ENCODE measurements around the gene NDUFS2.
A peak's percentile ranks its signal among the peaks of the same experiment; 100 is the strongest.

The NDUFS2 gene

GRCh38 chr1:161201836-161202712 is at the start of gene NDUFS2:
Gene NDUFS2, plus strand, starts transcription at chr1:161202367. Its CDS starts 19 bp downstream, at chr1:161202386.
- DNase-seq: peak; percentile 85

DNA sequence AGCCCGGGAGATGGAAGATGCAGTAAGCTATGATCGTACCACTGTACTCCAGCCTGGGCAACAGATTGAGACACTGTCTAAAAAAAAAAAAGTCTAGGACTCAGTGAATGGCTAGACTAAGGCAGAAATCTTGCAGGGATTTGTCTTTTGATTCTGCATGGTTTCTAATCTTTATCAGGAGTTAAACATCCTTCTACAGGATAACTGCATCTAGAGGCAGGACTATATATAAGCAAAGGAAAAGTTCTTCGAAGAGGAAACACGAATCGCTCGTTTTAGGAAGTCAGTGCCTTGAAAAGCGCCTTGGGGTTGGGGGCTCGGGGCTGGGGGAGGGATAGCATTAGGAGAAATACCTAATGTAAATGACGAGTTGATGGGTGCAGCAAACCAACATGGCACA is 49.0 kb upstream of the NDUFS2 start:
- DNase-seq: no peak

GRCh38 chr1:161153682-161154337 is 48.4 kb upstream of the NDUFS2 start, which contains the start of gene UFC1:
Gene UFC1, plus strand, starts transcription at chr1:161153978. Its CDS starts 20 bp downstream, at chr1:161153998.
- peak; percentile 66 for DNase-seq

- DNase-seq: no peak
Observed at GRCh38 chr1:161157867-161158266, 44.3 kb upstream of the NDUFS2 start.

DNA sequence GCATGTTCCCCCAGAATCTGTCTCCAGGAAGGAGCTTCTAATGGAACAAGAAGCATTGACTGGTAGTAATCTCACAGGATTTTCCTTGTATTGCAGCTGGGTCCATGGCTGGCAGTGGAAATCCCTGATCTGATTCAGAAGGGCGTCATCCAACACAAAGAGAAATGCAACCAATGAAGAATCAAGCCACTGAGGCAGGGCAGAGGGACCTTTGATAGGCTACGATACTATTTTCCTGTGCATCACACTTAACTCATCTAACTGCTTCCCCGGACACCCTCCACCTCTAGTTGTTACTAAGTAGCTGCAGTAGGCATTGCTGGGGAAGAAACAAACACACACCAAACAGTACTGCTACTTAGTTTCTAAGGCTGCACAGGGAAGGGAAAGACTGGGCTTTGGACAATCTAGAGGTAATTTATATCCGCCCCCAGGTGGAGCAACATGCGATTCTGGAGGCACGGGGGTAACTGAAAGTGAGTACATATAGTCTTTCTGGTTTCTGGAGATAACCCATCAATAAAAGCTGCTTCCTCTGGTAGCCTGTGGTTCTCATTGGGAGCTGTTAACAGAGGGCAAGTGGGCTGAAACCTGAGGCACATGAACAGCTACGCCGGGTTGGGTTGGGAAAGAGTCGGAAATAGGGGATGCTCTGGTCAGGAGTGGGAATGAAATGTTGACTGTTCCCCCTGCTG is 43.7 kb upstream of the NDUFS2 start:
- no peak for DNase-seq

- peak; percentile 80 for DNase-seq
Observed at GRCh38 chr1:161159087-161159912, 42.9 kb upstream of the NDUFS2 start, which contains the start of gene USP21. Gene USP21, plus strand, starts transcription at chr1:161159500. Its CDS starts 1,141 bp downstream, at chr1:161160641.

- DNase-seq: no peak
Observed at GRCh38 chr1:161159913-161160243, 42.3 kb upstream of the NDUFS2 start.

DNA sequence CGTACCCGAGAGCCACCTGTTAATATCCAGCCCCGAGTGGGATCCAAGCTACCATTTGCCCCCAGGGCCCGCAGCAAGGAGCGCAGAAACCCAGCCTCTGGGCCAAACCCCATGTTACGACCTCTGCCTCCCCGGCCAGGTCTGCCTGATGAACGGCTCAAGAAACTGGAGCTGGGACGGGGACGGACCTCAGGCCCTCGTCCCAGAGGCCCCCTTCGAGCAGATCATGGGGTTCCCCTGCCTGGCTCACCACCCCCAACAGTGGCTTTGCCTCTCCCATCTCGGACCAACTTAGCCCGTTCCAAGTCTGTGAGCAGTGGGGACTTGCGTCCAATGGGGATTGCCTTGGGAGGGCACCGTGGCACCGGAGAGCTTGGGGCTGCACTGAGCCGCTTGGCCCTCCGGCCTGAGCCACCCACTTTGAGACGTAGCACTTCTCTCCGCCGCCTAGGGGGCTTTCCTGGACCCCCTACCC is 41.5 kb upstream of the NDUFS2 start:
- no peak for DNase-seq

GRCh38 chr1:161161652-161162051 is 40.5 kb upstream of the NDUFS2 start:
- DNase-seq: no peak

DNA sequence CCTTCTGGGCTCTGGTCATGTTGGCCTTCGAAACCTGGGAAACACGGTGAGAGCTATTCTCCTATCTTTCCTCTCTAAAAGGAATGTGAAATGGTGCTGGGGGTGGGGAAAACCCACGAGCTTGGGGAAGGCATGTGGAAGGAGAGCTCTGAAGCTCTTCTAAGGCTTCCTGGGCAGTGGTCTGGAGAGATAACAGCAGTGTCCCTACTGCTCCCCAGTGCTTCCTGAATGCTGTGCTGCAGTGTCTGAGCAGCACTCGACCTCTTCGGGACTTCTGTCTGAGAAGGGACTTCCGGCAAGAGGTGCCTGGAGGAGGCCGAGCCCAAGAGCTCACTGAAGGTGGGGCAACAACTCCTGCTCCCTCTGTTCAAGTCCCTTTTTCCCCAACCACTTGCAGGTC is 40.1 kb upstream of the NDUFS2 start:
- no peak for DNase-seq

DNA sequence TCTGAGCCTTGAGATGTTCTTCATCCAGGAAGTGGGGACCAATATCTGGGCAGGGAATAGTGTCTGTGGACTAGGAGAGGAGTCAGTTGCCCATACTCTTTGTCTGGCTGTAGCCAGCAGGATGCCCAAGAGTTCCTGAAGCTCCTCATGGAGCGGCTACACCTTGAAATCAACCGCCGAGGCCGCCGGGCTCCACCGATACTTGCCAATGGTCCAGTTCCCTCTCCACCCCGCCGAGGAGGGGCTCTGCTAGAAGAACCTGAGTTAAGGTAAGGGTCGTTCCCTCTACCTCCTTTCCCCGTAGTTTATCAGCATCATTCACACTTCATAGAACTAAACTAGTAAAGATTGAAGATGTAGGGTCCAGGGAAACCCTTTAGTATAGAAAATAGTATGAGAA is 39.4 kb upstream of the NDUFS2 start:
- no peak for DNase-seq

- no peak for DNase-seq
Observed at GRCh38 chr1:161163793-161164192, 38.4 kb upstream of the NDUFS2 start.

DNA sequence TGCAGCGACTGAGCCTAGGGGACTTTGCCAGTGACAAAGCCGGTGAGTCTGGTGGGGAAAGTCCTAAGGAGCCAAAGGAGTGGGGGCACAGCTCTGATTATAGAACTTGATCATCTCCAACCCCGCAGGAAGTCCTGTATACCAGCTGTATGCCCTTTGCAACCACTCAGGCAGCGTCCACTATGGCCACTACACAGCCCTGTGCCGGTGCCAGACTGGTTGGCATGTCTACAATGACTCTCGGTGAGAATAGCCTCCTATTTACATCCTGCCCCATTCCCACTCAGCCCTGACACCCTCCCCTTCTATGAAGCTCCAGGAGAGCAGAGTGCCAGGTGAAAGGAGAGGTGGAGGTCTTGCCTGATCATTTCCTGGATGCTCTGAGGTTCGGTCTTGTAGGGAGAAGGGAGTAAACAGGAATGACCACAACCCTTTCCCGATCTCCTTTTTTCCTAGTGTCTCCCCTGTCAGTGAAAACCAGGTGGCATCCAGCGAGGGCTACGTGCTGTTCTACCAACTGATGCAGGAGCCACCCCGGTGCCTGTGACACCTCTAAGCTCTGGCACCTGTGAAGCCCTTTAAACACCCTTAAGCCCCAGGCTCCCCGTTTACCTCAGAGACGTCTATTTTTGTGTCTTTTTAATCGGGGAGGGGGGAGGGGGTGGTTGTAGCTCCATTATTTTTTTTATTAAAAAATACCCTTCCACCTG is 37.1 kb upstream of the NDUFS2 start:
- DNase-seq: no peak

GRCh38 chr1:161165742-161166668 is 36.2 kb upstream of the NDUFS2 start, which contains the start of gene PPOX:
Gene PPOX, plus strand, starts transcription at chr1:161166426. Its CDS starts 422 bp downstream, at chr1:161166848.
- peak; percentile 88 for DNase-seq

- DNase-seq: no peak
Observed at GRCh38 chr1:161166669-161167548, 35.3 kb upstream of the NDUFS2 start.

DNA sequence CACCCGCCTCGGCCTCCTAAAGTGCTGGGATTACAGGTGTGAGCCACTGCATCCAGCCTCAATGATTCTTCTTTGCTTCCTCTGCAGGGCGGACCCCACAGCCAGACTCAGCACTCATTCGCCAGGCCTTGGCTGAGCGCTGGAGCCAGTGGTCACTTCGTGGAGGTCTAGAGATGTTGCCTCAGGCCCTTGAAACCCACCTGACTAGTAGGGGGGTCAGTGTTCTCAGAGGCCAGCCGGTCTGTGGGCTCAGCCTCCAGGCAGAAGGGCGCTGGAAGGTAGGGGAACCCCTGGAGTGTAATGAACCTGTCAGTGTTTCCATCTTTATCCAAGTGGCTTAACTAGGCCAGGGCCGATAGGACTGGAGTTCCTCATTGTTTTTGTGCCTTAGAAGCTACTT is 33.3 kb upstream of the NDUFS2 start:
- no peak for DNase-seq

DNA sequence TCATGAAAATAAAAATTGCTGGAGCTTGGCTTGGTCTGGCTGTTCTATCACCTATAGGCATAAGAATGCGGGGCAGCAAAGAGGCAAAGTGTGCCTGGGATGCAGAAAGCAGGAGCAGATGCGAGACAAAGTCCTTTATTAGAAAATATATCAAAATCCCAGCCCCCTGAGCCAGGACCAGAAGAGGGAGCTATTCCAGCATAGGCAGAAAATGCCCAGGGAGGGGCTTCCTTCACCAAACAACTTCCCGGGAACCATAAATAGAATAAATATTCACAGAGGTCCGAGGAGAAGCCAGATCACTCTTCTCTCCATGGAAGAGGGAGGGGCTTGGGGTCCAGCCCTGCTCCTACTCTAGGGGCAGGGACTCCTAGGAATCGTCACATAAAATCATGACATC is 31.0 kb upstream of the NDUFS2 start:
- no peak for DNase-seq

DNA sequence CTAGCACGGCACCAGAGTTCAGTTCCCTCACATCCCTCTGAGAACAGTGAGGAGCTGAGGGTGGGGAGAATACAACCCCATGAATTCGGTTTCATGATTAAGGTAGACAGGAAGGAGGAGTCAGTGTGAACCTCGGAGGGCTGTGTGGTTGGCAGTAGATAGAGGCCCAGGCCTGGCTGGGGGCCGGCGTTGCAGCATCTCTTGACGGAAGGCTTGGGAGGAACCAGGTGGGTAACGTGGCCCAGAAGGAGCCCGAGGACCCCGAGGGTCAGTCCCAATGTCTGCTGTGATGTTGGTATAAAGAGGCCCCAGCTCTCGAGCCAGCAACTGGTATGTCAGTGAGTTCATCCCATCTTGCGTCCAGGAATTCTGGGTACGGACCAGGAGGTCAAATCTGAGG is 30.5 kb upstream of the NDUFS2 start:
- DNase-seq: no peak

- no peak for DNase-seq
Observed at GRCh38 chr1:161172349-161172748, 29.8 kb upstream of the NDUFS2 start.
